CD4-positive, alpha-beta T cell treated with Interleukin-2 at 100 ng/mL for 4 hours (primary cell): Measurements from ENCODE around the gene NPHP4.
A peak's percentile ranks its signal among the peaks of the same experiment; 100 is the strongest.

Experiments used
- DNase-seq: peaks from one replicate; pipeline ENCODE4 v3.0.0-alpha.2; 2020; ENCODE audit warnings: low spot score

The NPHP4 gene

GRCh38 chr1:5989731-5990271, 2.4 kb downstream of the NPHP4 start:
- DNase-seq, result no peak

- DNase-seq, result no peak
Measured at GRCh38 chr1:5989286-5989605, 3.0 kb downstream of the NPHP4 start.

GRCh38 chr1:5988596-5989285, 3.5 kb downstream of the NPHP4 start:
- DNase-seq, result no peak

GRCh38 chr1:5986018-5986417, 6.2 kb downstream of the NPHP4 start:
- DNase-seq, result no peak

DNA sequence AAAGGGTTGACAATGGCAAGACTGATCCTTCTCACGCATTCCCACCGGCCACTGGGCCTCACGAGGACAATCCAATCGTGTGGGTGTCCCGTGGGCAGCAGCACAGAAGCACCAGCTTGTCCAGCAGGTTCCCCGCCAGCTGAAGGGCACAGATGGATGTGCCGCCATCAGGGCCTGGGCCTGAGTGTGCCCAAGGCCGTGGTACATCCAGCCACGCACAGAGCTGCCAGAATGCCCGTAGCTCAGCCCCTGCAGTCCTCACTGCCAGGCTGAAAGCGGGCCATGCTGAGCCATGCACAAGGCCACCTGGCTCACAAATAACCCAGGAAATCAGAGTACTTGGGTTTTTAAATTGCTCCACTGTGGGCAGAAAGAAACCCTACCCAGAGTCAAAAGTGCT, 7.0 kb downstream of the NPHP4 start:
- DNase-seq, result no peak

DNA sequence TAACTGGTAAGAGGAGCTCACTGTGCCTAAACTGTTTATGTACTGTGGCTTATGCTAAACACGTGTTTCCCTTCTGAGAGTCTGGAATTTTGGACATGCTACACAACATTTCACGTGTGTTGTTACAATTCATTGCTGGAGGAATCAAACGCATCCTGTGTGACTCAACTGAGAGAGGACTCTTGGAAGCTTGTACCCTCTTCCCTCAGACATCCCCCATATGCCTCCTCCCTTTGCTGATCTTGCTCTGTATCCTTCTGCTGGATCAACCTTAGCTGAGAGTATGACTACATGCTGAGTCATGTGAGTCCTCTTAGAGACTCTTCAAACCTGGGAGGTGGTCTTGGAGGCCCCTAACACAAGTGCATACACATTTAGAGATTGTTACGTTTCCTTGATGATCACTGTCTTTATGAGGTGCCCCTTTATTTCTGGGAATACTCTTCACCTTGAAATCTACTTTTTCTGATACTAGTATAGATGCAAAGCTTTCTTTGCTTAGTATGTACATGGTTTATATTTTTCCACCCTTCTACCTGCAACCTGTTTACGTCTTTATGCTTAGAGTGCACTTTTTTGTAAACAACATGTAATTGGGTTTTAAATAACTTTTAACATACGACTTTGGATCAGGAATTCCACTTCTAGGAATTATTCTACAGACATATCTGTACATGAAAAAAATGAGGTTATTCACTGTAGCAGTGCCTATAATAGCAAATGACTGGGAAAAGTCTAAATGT, 8.7 kb downstream of the NPHP4 start:
- no peak for DNase-seq

DNA sequence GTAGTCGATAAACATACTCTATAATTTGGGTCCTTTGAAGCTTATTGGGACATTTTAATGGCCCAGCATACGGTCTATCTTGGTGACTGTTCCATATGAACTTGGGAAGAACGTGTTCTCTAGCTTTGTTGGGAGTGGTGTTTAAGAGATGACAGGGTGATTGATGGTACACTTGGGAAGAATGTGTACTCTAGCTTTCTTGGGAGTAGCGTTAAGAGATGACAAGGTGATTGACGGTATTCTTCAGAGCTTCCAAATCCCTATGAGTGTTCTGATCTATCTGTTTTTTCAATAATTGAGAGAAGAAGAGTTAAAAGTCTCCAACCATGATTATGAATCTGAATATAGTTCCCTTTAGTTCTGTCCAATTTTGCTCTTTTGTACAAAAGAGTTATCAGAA, 9.4 kb downstream of the NPHP4 start:
- no peak for DNase-seq

DNA sequence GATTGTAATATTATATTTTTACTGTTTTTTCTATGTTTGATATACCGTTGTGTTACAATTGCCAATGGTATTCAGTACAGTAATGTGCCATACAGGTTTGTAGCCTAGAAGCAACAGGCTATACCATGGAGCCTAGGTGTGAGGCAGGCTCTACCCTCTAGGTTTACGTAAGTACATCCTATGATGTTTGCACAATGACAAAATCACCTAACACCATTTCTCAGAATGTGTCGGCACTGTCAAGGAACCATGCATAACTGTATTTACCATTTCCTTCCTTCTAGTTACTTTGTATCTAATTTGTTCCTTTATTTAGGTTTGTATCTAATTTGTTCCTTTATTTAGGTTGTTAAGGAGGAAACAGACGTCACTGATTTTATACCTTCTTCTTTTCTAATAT, 9.9 kb downstream of the NPHP4 start:
- no peak for DNase-seq

DNA sequence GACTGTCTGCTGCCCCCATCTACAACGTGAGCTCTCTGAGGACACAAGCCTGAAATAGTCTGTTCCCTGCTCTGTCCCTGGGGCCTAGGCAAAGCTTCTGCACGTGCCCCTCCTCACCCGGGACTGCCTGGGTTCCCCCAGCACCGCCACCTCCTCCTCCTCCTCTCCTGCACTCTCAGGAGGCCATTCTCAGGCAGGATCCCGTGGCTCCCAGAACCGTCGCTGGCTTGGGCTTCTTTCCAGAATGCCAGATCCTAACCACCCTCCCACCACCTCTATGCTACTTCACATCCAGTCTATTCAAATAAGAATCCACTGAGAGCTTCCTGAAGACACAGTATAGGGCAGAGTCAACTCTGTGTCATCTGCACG, 11.2 kb downstream of the NPHP4 start:
- no peak for DNase-seq

GRCh38 chr1:5980314-5981008, 11.8 kb downstream of the NPHP4 start:
- DNase-seq, result no peak

- no peak for DNase-seq
Measured at GRCh38 chr1:5979536-5980313, 12.5 kb downstream of the NPHP4 start.

DNA sequence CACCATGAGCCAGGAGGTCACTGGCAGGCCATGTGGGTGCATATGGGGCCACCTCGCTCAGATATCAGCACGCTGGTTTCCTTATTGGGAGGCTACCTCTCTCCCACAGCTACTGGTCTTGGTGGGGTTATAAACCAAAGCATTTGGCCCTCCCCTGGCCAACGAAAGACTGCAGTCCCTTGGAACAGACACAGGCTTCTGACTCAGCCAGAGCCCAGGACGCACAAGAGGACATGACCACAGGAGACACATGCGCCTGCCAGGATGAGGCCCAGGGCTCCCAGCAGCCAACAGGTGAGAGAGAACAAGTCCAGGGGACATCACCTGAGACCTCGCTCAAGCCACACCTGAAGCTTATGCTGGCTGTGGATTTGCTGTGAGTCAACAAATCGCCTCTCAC, 13.8 kb downstream of the NPHP4 start:
- DNase-seq, result no peak

DNA sequence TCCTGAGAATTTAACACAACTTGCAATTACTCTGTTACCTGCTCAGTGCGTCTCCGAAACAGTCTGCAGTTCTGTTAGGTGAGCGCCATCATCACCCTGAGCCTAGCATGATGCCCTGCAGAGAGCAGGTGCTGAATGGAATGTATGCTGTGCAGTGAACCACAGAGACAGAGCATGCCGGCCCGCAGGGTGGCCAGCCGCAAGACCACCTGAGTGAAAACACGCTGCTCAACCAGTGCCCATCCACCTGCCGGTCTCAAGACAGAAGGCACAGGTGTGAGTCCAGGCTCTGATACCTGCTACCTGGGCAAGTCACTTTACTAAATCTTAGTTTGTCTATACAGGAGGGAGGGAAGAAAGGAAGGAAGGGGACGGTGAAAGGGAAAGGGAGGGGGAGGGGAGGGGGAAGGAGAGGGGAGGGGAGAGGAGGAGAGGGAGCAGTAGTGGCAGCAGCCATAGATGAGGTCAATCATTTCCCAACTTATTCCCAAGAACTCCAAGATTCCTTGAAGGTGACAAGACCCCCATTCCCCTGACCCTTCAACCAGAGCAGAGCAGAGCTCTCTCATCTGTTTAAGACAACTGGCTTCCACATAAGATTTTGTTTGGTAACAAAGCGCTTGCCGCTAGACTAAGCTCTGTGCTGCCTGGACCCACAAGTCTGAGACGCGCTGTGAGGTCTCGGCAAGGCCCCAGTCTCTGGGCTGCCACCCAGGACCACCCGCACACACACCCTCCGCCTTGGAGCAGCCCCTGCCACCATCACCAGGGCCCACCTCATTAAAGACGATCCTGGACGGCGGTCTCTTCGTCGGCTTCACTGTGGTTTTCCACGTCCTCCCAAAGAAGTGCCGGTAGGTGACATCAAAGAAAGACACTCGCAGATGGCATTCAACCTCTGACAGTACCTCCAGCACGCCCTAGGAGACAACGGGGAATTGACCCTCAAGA, 14.5 kb downstream of the NPHP4 start:
- DNase-seq, result no peak

DNA sequence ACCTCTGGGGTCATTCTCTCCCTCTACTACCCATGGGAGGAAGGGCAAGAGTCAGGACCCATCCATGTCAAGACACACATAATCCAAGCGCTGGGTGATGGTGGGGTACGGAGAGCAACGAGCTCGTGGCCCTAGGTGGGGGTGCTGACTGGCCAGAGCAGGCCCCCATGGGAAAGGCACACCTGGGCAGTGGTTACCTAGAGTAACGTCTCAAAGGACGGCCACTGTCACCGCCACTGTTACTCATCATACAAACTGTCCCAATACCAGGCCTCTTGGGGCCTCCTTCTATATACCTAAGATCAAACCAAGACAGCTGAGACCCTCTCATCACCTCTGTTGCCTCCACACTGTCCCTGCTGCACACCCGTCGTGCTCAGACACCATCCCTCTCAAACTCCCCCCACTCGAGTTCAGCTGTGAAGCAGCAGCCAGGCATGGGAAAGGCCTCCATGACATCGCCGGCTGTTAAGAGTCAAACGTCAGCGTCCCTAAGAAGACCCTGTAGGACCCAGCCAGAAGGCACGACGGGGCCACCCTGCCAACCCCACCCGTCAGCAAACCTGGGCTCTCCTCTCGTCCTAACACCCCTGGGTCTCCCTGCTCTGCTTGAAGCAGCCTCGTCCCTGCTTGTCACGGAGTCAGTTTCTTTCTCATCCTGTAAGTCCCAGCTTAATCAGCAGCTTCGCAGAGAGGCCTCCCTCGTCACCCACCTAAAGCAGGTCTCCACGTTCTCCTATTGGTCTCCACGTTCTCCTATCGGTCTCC, 15.3 kb downstream of the NPHP4 start:
- no peak for DNase-seq

DNA sequence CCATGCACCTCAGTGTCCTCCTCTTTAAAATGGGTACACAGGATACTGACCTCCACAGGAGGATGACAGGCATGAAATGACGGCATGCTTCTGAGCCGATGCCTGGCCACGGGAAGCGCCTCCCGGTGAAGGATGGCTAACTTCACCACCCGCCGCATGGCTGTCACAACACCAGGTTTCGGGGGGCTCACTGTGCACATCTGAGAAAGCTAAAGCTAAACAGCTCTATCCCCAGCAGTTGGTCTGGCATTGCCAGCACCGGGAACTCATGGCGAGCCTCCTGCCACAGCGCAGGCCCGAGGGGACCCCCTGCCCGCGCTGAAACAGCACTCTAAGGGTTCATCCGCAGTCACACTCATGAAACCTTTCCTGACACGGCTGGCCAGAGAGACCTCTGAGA, 16.0 kb downstream of the NPHP4 start:
- DNase-seq, result no peak

- peak; percentile 42 for DNase-seq
Measured at GRCh38 chr1:5975133-5975880, 16.9 kb downstream of the NPHP4 start.

DNA sequence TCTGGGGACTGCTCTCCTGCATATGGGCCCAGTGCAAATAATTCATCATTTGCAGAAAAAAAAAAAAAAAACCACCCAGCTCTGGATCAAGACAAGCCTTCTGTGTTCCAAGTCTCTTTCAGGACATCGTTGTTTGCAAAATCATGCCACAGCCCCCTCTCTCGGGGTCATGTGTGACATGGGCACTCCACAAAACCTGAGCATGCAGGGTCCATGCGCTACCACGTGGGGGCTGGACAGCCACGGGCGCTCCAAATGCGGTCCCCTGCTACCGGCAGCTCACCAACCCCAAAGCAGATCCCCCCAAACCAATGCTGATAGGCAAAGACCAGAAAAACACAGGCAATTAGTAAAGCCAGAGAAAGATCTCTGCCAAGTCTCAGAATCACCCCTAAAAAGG, 17.6 kb downstream of the NPHP4 start:
- no peak for DNase-seq

DNA sequence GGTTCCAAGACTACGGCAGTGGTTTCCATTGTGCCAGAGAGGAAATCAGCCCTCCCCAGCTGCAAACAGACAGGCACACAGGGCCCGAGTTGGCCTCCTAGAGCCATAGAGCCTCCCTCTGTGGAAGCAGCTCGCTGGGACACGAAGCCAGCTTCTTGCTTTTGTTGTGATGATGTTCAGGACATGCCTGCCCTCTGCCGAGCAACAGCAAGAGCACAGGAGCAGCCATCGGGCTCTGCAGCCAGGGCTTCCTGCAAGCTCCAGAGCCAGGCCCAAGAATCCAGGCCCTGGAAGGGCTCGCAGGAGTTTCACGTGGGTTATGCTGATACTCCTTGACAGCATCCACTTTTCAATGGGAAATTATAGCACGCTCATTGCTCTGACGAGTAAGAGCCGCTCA, 18.5 kb downstream of the NPHP4 start:
- no peak for DNase-seq

- no peak for DNase-seq
Measured at GRCh38 chr1:5972198-5972520, 20.1 kb downstream of the NPHP4 start.
